Skin of body (tissue), 2 donors: ENCODE data around the gene MPV17L. TPM values are rescaled to one million over a fixed set of nuclear protein-coding genes. Genes with fewer than 3 reads are reported as not detected.
"Not testable (repeated sequence)": the region's sequence is repeated elsewhere in the genome, so short reads cannot be mapped to it uniquely, and the experiment has no call there.

Experiments used
- DNase-seq: peaks from one replicate; lab custom pipeline; 2025; lab: John Stamatoyannopoulos, UW
- total RNA-seq: library from RNA; depleted of rRNA; stranded (reverse); fragments of >200 nt; gene quantifications from one replicate; pipeline ENCODE4 v1.2.3, GENCODE V29; 2014

Gene MPV17L
- total RNA-seq, 1 donor from 2014 or later, result 3.9 TPM

GRCh38 chr16:15407756-15408155 lies 12.2 kb downstream of the MPV17L start:
- not testable (repeated sequence) for DNase-seq

GRCh38 chr16:15409476-15409875 lies 13.9 kb downstream of the MPV17L start:
- DNase-seq, result not testable (repeated sequence)

GRCh38 chr16:15415511-15415985 lies 20.0 kb downstream of the MPV17L start:
- no peak for DNase-seq

- no peak for DNase-seq
These were observed 21.6 kb downstream of the MPV17L start for GRCh38 chr16:15417197-15417596.

- DNase-seq, result no peak
These were observed 22.7 kb downstream of the MPV17L start for GRCh38 chr16:15418206-15418605.

GRCh38 chr16:15421696-15422095 lies 26.1 kb downstream of the MPV17L start:
- DNase-seq, result not testable (repeated sequence)

- no peak for DNase-seq
These were observed 26.7 kb downstream of the MPV17L start for GRCh38 chr16:15422222-15422621.

GRCh38 chr16:15425861-15426260 lies 30.3 kb downstream of the MPV17L start:
- DNase-seq, result no peak

GRCh38 chr16:15426796-15427195 lies 31.2 kb downstream of the MPV17L start:
- DNase-seq, result no peak

GRCh38 chr16:15427648-15428239 lies 32.2 kb downstream of the MPV17L start:
- DNase-seq, result peak; percentile 89

GRCh38 chr16:15430884-15431283 lies 35.3 kb downstream of the MPV17L start:
- not testable (repeated sequence) for DNase-seq

- no peak for DNase-seq
These were observed 38.5 kb downstream of the MPV17L start for GRCh38 chr16:15434079-15434424.

- peak; percentile 14 for DNase-seq
These were observed 39.1 kb downstream of the MPV17L start, which contains the start of gene BMERB1 for GRCh38 chr16:15434425-15435215. Gene BMERB1, plus strand, starts transcription at chr16:15434588. Its CDS starts 66 bp downstream, at chr16:15434654.

- DNase-seq, result no peak
These were observed 39.8 kb downstream of the MPV17L start for GRCh38 chr16:15435216-15435864.

GRCh38 chr16:15439102-15439501 lies 43.5 kb downstream of the MPV17L start:
- DNase-seq, result no peak

GRCh38 chr16:15439521-15439920 lies 44.0 kb downstream of the MPV17L start:
- DNase-seq, result no peak

- no peak for DNase-seq
These were observed 45.3 kb downstream of the MPV17L start for GRCh38 chr16:15440852-15441251.

- not testable (repeated sequence) for DNase-seq
These were observed 46.6 kb downstream of the MPV17L start for GRCh38 chr16:15442140-15442539.

- DNase-seq, result no peak
These were observed 48.2 kb downstream of the MPV17L start for GRCh38 chr16:15443753-15444152.

GRCh38 chr16:15444264-15444663 lies 48.7 kb downstream of the MPV17L start:
- DNase-seq, result no peak

- DNase-seq, result no peak
These were observed 49.9 kb downstream of the MPV17L start for GRCh38 chr16:15445450-15445849.

- DNase-seq, result no peak
These were observed 51.3 kb downstream of the MPV17L start for GRCh38 chr16:15446901-15447300.
